ENCODE data around the gene ATP9B. TPM values are rescaled to one million over a fixed set of nuclear protein-coding genes. Genes with fewer than 3 reads are reported as not detected.

ATP9B gene
- total RNA-seq, 1 donor from 2014 or later, result 33.2 TPM

DNA sequence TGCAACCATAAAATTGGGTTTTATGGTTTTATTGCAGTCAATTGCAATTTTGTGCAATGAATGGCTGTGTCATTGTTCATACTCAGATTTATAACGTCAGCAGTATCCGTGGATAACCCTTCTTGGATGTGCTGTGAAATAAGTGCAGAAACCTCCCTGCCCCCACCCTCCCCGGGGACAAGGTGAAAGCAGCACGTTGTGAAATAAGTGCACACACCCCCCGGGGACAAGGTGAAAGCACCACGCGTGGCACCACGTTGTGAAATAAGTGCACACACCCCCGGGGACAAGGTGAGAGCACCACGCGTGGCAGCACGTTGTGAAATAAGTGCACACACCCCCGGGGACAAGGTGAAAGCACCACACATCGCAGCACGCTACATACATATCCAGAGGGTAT lies 232.9 kb downstream of the ATP9B start:
- TF ChIP-seq EZH2 (IDR thresholded peaks at IDR 0.05) (no peak), EZH2phosphoT487 (IDR thresholded peaks at IDR 0.05) (no peak)
- TF ChIP-seq, protein P1, sequence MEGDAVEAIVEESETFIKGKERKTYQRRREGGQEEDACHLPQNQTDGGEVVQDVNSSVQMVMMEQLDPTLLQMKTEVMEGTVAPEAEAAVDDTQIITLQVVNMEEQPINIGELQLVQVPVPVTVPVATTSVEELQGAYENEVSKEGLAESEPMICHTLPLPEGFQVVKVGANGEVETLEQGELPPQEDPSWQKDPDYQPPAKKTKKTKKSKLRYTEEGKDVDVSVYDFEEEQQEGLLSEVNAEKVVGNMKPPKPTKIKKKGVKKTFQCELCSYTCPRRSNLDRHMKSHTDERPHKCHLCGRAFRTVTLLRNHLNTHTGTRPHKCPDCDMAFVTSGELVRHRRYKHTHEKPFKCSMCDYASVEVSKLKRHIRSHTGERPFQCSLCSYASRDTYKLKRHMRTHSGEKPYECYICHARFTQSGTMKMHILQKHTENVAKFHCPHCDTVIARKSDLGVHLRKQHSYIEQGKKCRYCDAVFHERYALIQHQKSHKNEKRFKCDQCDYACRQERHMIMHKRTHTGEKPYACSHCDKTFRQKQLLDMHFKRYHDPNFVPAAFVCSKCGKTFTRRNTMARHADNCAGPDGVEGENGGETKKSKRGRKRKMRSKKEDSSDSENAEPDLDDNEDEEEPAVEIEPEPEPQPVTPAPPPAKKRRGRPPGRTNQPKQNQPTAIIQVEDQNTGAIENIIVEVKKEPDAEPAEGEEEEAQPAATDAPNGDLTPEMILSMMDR (IDR thresholded peaks at IDR 0.05), result no peak
- no peak overlapping the region for H2AFZ ChIP-seq (replicated peaks)
- no peak overlapping the region for H3K4me2 ChIP-seq
- no peaks in the 10 kb centered on the region for H3K79me2 ChIP-seq (ENCODE audit: low read depth)
- H3K27me3 ChIP-seq, result no peaks in the 10 kb centered on the region
- H3K36me3 ChIP-seq, result no peaks in the 10 kb centered on the region
- H4K20me1 ChIP-seq (ENCODE audit: low read depth), result no peaks in the 10 kb centered on the region
- Mint-ChIP-seq H3K4me3 (no peak overlapping the region), H3K27me3 (ENCODE audit: insufficient read depth, low read depth) (no peaks in the 10 kb centered on the region), H3K27ac (no peak overlapping the region), H3K36me3 (peaks cover 5% of the 10 kb centered on the region), H3K9me3 (no peaks in the 10 kb centered on the region), H3K4me1 (peaks cover 22% of the 10 kb centered on the region)
- no peak overlapping the region for H3K27ac ChIP-seq
- no peaks in the 10 kb centered on the region for H3K4me1 ChIP-seq
- H3K9ac ChIP-seq, result no peak overlapping the region
- H3K9me3 ChIP-seq (ENCODE audit: low read depth), result no peaks in the 10 kb centered on the region
- DNase-seq (ENCODE audit: low spot score), result no peak
- no peaks in the 10 kb centered on the region for H3F3A ChIP-seq (ENCODE audit: low read depth)
- no peak overlapping the region for H3K4me3 ChIP-seq

DNA sequence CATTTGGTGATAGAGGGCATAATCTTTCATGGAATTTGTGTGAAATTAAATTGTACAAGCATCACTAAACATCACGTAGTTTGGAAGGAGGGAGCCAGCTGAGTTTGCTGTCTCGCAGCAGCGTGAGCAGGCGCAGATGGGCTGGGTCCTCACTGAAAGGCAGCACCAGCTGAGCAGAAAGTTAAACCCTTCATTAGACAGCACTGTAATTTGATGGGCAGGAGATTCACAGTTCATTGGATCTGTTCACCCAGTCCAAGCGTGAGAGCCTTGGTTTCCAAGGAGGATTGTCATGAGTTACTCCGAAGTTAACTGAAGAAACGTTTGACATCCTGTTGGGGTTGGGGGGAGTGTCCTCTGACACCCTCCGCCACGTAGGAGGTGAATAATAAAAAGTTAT lies 236.7 kb downstream of the ATP9B start:
- Histone ChIP-seq H3K4me3 (no peak overlapping the region), H3K27ac (no peak overlapping the region), H3K4me1 (no peaks in the 10 kb centered on the region), H3K36me3 (no peaks in the 10 kb centered on the region), H4K20me1 (ENCODE audit: low read depth) (no peaks in the 10 kb centered on the region), H3K27me3 (no peaks in the 10 kb centered on the region), H3K9me3 (ENCODE audit: low read depth) (no peaks in the 10 kb centered on the region), H3K4me2 (no peak overlapping the region), H3K79me2 (ENCODE audit: low read depth) (no peaks in the 10 kb centered on the region), H2AFZ (replicated peaks) (no peak overlapping the region), H3F3A (ENCODE audit: low read depth) (no peaks in the 10 kb centered on the region), H3K9ac (no peak overlapping the region)
- TF ChIP-seq, protein P1 (IDR thresholded peaks at IDR 0.05), result no peak
- TF ChIP-seq EZH2 (IDR thresholded peaks at IDR 0.05) (no peak), EZH2phosphoT487 (IDR thresholded peaks at IDR 0.05) (no peak)
- Mint-ChIP-seq H3K36me3 (peaks cover 14% of the 10 kb centered on the region), H3K27me3 (ENCODE audit: insufficient read depth, low read depth) (no peaks in the 10 kb centered on the region), H3K27ac (peak overlapping the region; percentile 80), H3K9me3 (no peaks in the 10 kb centered on the region), H3K4me1 (peaks cover 41% of the 10 kb centered on the region), H3K4me3 (no peak overlapping the region)
- DNase-seq (ENCODE audit: low spot score), result no peak

DNA sequence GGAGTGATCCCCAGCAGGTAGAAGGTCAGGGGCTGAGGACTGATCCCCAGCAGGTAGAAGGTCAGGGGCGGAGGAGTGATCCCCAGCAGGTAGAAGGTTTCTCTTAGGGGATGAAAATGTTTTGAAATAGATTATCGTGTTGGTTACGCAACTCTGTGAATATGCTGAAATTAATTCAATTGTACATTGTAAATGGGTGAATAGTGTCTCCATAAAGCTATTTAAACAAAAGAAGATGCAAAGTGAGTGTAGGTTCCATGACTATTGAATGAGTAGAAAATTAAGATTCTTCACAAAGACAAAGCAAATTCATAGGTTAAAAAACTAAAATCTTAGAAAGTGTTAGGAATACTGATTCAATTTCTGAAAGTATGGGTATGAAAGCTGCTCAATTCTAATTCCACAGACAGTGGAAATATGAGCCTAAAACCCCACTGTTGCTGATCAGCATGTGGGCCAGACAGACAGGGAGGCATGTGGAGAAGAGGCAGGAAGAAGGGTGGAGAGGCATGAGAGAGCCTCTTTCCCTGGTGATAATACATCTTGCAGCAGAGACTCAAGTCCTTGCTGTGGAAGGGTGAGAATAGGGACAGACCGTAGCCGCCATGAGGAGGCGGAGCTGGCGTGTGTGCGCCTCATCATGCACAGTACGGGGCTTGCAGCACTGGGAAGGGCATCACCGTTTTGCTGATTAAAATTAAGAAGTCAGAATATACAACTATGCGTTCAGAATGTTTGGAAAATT lies 240.6 kb downstream of the ATP9B start:
- Histone ChIP-seq H3K4me2 (no peak overlapping the region), H3K4me1 (no peaks in the 10 kb centered on the region), H3K27ac (no peak overlapping the region), H3K79me2 (ENCODE audit: low read depth) (no peaks in the 10 kb centered on the region), H3K9ac (no peak overlapping the region), H3K9me3 (ENCODE audit: low read depth) (no peaks in the 10 kb centered on the region), H3K4me3 (no peak overlapping the region), H3K27me3 (no peaks in the 10 kb centered on the region), H4K20me1 (ENCODE audit: low read depth) (no peaks in the 10 kb centered on the region), H2AFZ (replicated peaks) (no peak overlapping the region), H3F3A (ENCODE audit: low read depth) (no peaks in the 10 kb centered on the region), H3K36me3 (no peaks in the 10 kb centered on the region)
- Mint-ChIP-seq H3K9me3 (no peaks in the 10 kb centered on the region), H3K27ac (peak overlapping the region; percentile 8), H3K4me1 (peaks cover 37% of the 10 kb centered on the region), H3K4me3 (no peak overlapping the region), H3K27me3 (ENCODE audit: insufficient read depth, low read depth) (no peaks in the 10 kb centered on the region), H3K36me3 (peaks cover 21% of the 10 kb centered on the region)
- TF ChIP-seq EZH2 (IDR thresholded peaks at IDR 0.05), result no peak
- TF ChIP-seq, protein P1 (IDR thresholded peaks at IDR 0.05), result no peak
- TF ChIP-seq EZH2phosphoT487 (IDR thresholded peaks at IDR 0.05), result no peak
- DNase-seq (ENCODE audit: low spot score), result no peak
